ENCODE results near the gene TMTC3. TPM values are rescaled to one million over a fixed set of nuclear protein-coding genes. Genes with fewer than 3 reads are reported as not detected.

TMTC3 gene
- total RNA-seq, 4 donors from 2014 or later: 29.8 to 45.2 (median 33.2) TPM

GRCh38 chr12:88185279-88185678 lies 43.2 kb downstream of the TMTC3 start:
- intact Hi-C loops (cut with DNase I; ENCODE audit: low total_unique reads): no loop called here
- no peak for DNase-seq (ENCODE audit: low spot score in 2 of 2)
- TF ChIP-seq POLR2A (IDR thresholded peaks at IDR 0.05) (no peak), CTCF (IDR thresholded peaks at IDR 0.05) (no peak)
- 96 to 97% methylated on average over 2 of the region's 2 CpGs for WGBS, 2 donors
- H3K4me3 ChIP-seq (ENCODE audit: low read depth, poor library complexity, severe bottlenecking): no peak overlapping the region

- no peak overlapping the region for H3K4me3 ChIP-seq (ENCODE audit: low read depth, poor library complexity, severe bottlenecking)
- intact Hi-C loops (cut with DNase I; ENCODE audit: low total_unique reads): no loop called here
- no peak for DNase-seq (ENCODE audit: low spot score in 2 of 2)
- no peak for TF ChIP-seq CTCF (IDR thresholded peaks at IDR 0.05)
- TF ChIP-seq POLR2A (IDR thresholded peaks at IDR 0.05): no peak
Observed at GRCh38 chr12:88185988-88186387, 43.9 kb downstream of the TMTC3 start.

- no peak for TF ChIP-seq POLR2A (IDR thresholded peaks at IDR 0.05)
- no peak for TF ChIP-seq CTCF (IDR thresholded peaks at IDR 0.05)
- intact Hi-C loops (cut with DNase I; ENCODE audit: low total_unique reads): no loop called here
- 91 to 95% methylated on average over 2 of the region's 2 CpGs for WGBS, 2 donors
- DNase-seq (ENCODE audit: low spot score in 2 of 2): no peak
- no peak overlapping the region for H3K4me3 ChIP-seq (ENCODE audit: low read depth, poor library complexity, severe bottlenecking)
Observed at GRCh38 chr12:88187571-88187970, 45.5 kb downstream of the TMTC3 start.

- no peak for TF ChIP-seq POLR2A (IDR thresholded peaks at IDR 0.05)
- TF ChIP-seq CTCF (IDR thresholded peaks at IDR 0.05): no peak
- H3K4me3 ChIP-seq (ENCODE audit: low read depth, poor library complexity, severe bottlenecking): no peak overlapping the region
- intact Hi-C loops (cut with DNase I; ENCODE audit: low total_unique reads): no loop called here
- no peak for DNase-seq (ENCODE audit: low spot score in 2 of 2)
- 97 to 98% methylated on average over 1 of the region's 1 CpG for WGBS, 2 donors
Observed at GRCh38 chr12:88188180-88188579, 46.1 kb downstream of the TMTC3 start.

GRCh38 chr12:88192426-88192825 lies 50.3 kb downstream of the TMTC3 start:
- 78 to 80% methylated on average over 2 of the region's 2 CpGs for WGBS, 2 donors
- TF ChIP-seq POLR2A (IDR thresholded peaks at IDR 0.05): no peak
- no peak for TF ChIP-seq CTCF (IDR thresholded peaks at IDR 0.05)
- H3K4me3 ChIP-seq (ENCODE audit: low read depth, poor library complexity, severe bottlenecking): no peak overlapping the region
- intact Hi-C loops (cut with DNase I; ENCODE audit: low total_unique reads): no loop called here
- DNase-seq (ENCODE audit: low spot score in 2 of 2): no peak

- no peak for DNase-seq (ENCODE audit: low spot score in 2 of 2)
- H3K4me3 ChIP-seq (ENCODE audit: low read depth, poor library complexity, severe bottlenecking): no peak overlapping the region
- intact Hi-C loops (cut with DNase I; ENCODE audit: low total_unique reads): no loop called here
- TF ChIP-seq CTCF (IDR thresholded peaks at IDR 0.05) (no peak), POLR2A (IDR thresholded peaks at IDR 0.05) (no peak)
- 86 to 87% methylated on average over 3 of the region's 3 CpGs for WGBS, 2 donors
Observed at GRCh38 chr12:88194868-88195267, 52.8 kb downstream of the TMTC3 start.

All from lower leg skin (tissue), 4 donors.